CD4-positive, CD25-positive, alpha-beta regulatory T cell (primary cell): ENCODE measurements around the gene SAFB2. TPM values are rescaled to one million over a fixed set of nuclear protein-coding genes. Genes with fewer than 3 reads are reported as not detected.

Source experiments
- ATAC-seq, 2 donors: fragments of 150-1000 bp; cut with Tn5 transposase; one replicate each; pipeline ENCODE4 v1.10.0; 2021; ENCODE audit warnings: low read depth in 2 of 2, moderate number of reproducible peaks in 2 of 2, moderate library complexity in 1 of 2
- DNase-seq, 3 donors: peaks; one replicate each; pipeline versions ENCODE4 v3.0.0 to v3.0.0-alpha.2; 2012 to 2022; ENCODE audit warnings: mixed read lengths in 1 of 3
- H3K27ac ChIP-seq: one replicate; pipeline ENCODE4 v1.7.0; 2013; ENCODE audit warnings: mild to moderate bottlenecking, low read length; ENCODE audit not compliant: insufficient read depth, poor library complexity, severe bottlenecking
- H3K27me3 ChIP-seq: one replicate; pipeline ENCODE4 v1.7.0; 2013; ENCODE audit warnings: low read length; ENCODE audit not compliant: control insufficient read depth, insufficient read depth
- H3K36me3 ChIP-seq: one replicate; pipeline ENCODE4 v1.7.0; 2013; ENCODE audit warnings: mild to moderate bottlenecking, low read length, moderate library complexity; ENCODE audit not compliant: control insufficient read depth, insufficient read depth
- H3K4me1 ChIP-seq: 2 replicates; pipeline ENCODE4 v1.7.0; 2013; ENCODE audit warnings: mild to moderate bottlenecking, low read length; ENCODE audit not compliant: insufficient read depth, control insufficient read depth, poor library complexity, severe bottlenecking
- H3K4me3 ChIP-seq: one replicate; pipeline ENCODE4 v1.7.0; 2013; ENCODE audit warnings: low read depth, mild to moderate bottlenecking, low read length, moderate library complexity
- H3K9me3 ChIP-seq, 2 experiments: 1 replicate in 1 of 2; 2 replicates in 1 of 2; pipeline ENCODE4 v1.7.0; 2013; ENCODE audit warnings: low read length in 2 of 2, mild to moderate bottlenecking in 1 of 2, moderate library complexity in 1 of 2; ENCODE audit not compliant: control insufficient read depth in 2 of 2
- H3K27ac Mint-ChIP-seq, 3 donors: one replicate each; pipeline ENCODE4 v1.8.0; 2020 to 2022; ENCODE audit warnings: mild to moderate bottlenecking in 3 of 3, mixed read lengths in 3 of 3, moderate library complexity in 2 of 3
- H3K27me3 Mint-ChIP-seq: one replicate; pipeline ENCODE4 v1.8.0; 2022; ENCODE audit warnings: mild to moderate bottlenecking, mixed read lengths
- H3K36me3 Mint-ChIP-seq: one replicate; pipeline ENCODE4 v1.8.0; 2020; ENCODE audit warnings: mixed read lengths
- H3K4me1 Mint-ChIP-seq, 4 donors: one replicate each; pipeline ENCODE4 v1.8.0; 2020 to 2022; ENCODE audit warnings: mixed read lengths in 4 of 4, mild to moderate bottlenecking in 1 of 4
- H3K4me3 Mint-ChIP-seq, 4 donors: one replicate each; pipeline ENCODE4 v1.8.0; 2020 to 2022; ENCODE audit warnings: mild to moderate bottlenecking in 4 of 4, mixed read lengths in 4 of 4, moderate library complexity in 3 of 4
- H3K9me3 Mint-ChIP-seq, 7 donors: one replicate each; pipeline ENCODE4 v1.8.0; 2020 to 2022; ENCODE audit warnings: mixed read lengths in 7 of 7, mild to moderate bottlenecking in 3 of 7, moderate library complexity in 2 of 7
- polyA plus RNA-seq, 4 donors: library from polyadenylated mRNA; unstranded; fragments of 300-500 nt; fragmentation: Illumina TruSeq; gene quantifications; one replicate each; pipeline ENCODE4 v1.2.3, GENCODE V29; 2021
- total RNA-seq: library from RNA; stranded (reverse); gene quantifications from one replicate; pipeline ENCODE4 v1.2.3, GENCODE V29; 2022

The SAFB2 gene
- total and polyA plus RNA-seq, 5 donors from 2014 or later, result 23.0 to 271 (median 23.3) TPM

- H3K36me3 Mint-ChIP-seq, result no peaks in the 10 kb centered on the region
- H3K4me3 Mint-ChIP-seq, result no peak overlapping the region
- H3K27me3 ChIP-seq, result no peaks in the 10 kb centered on the region
- no peaks in the 10 kb centered on the region for H3K36me3 ChIP-seq
- no peak overlapping the region for H3K27ac ChIP-seq
- H3K9me3 Mint-ChIP-seq, result no peaks in the 10 kb centered on the region
- no peak overlapping the region for H3K4me3 ChIP-seq
- no peak overlapping the region for H3K27ac Mint-ChIP-seq
- H3K4me1 ChIP-seq, result no peaks in the 10 kb centered on the region
- H3K27me3 Mint-ChIP-seq, result peaks cover 5% of the 10 kb centered on the region
- H3K9me3 ChIP-seq, result no peaks in the 10 kb centered on the region
- H3K4me1 Mint-ChIP-seq, result peaks cover 0 to 3% (median 0%) of the 10 kb centered on the region in 4 donors
- no peak for ATAC-seq
- DNase-seq, result peak in 1 of 3 donors; percentile 35
Measured at GRCh38 chr19:5547881-5548280, 74.7 kb downstream of the SAFB2 start.

GRCh38 chr19:5545984-5546383 lies 76.6 kb downstream of the SAFB2 start:
- no peak overlapping the region for H3K27ac Mint-ChIP-seq
- no peak for DNase-seq
- H3K36me3 Mint-ChIP-seq, result no peaks in the 10 kb centered on the region
- H3K9me3 Mint-ChIP-seq, result peaks cover 0 to 2% (median 0%) of the 10 kb centered on the region in 7 donors
- H3K4me3 Mint-ChIP-seq, result no peak overlapping the region
- no peak overlapping the region for H3K4me3 ChIP-seq
- no peaks in the 10 kb centered on the region for H3K4me1 ChIP-seq
- no peaks in the 10 kb centered on the region for H3K36me3 ChIP-seq
- no peaks in the 10 kb centered on the region for H3K9me3 ChIP-seq
- no peak for ATAC-seq
- no peaks in the 10 kb centered on the region for H3K27me3 Mint-ChIP-seq
- H3K27ac ChIP-seq, result no peak overlapping the region
- peaks cover 0 to 3% (median 0%) of the 10 kb centered on the region in 4 donors for H3K4me1 Mint-ChIP-seq
- H3K27me3 ChIP-seq, result no peaks in the 10 kb centered on the region

GRCh38 chr19:5545051-5545450 lies 77.5 kb downstream of the SAFB2 start:
- H3K4me3 Mint-ChIP-seq, result no peak overlapping the region
- DNase-seq (no peak), ATAC-seq (no peak)
- Histone ChIP-seq H3K4me1 (no peaks in the 10 kb centered on the region), H3K27me3 (no peaks in the 10 kb centered on the region), H3K4me3 (no peak overlapping the region), H3K27ac (no peak overlapping the region), H3K36me3 (no peaks in the 10 kb centered on the region), H3K9me3 (no peaks in the 10 kb centered on the region)
- H3K9me3 Mint-ChIP-seq, result peaks cover 0 to 2% (median 0%) of the 10 kb centered on the region in 7 donors
- H3K27me3 Mint-ChIP-seq, result no peaks in the 10 kb centered on the region
- peaks cover 0 to 3% (median 0%) of the 10 kb centered on the region in 4 donors for H3K4me1 Mint-ChIP-seq
- no peak overlapping the region for H3K27ac Mint-ChIP-seq
- no peaks in the 10 kb centered on the region for H3K36me3 Mint-ChIP-seq

- Mint-ChIP-seq H3K36me3 (no peaks in the 10 kb centered on the region), H3K9me3 (peaks cover 0 to 2% (median 0%) of the 10 kb centered on the region in 7 donors), H3K27ac (no peak overlapping the region), H3K27me3 (peaks cover 3% of the 10 kb centered on the region), H3K4me1 (no peaks in the 10 kb centered on the region), H3K4me3 (no peak overlapping the region)
- Histone ChIP-seq H3K4me3 (no peak overlapping the region), H3K4me1 (no peaks in the 10 kb centered on the region), H3K27me3 (no peaks in the 10 kb centered on the region), H3K36me3 (no peaks in the 10 kb centered on the region), H3K27ac (no peak overlapping the region), H3K9me3 (no peaks in the 10 kb centered on the region)
- DNase-seq, result no peak
- ATAC-seq, result no peak
Measured at GRCh38 chr19:5542665-5543064, 79.9 kb downstream of the SAFB2 start.

- no peak overlapping the region for H3K27ac Mint-ChIP-seq
- H3K9me3 ChIP-seq, result no peaks in the 10 kb centered on the region
- H3K36me3 ChIP-seq, result no peaks in the 10 kb centered on the region
- no peaks in the 10 kb centered on the region for H3K27me3 ChIP-seq
- no peak for ATAC-seq
- H3K4me1 Mint-ChIP-seq, result no peaks in the 10 kb centered on the region
- H3K27me3 Mint-ChIP-seq, result peaks cover 4% of the 10 kb centered on the region
- no peak for DNase-seq
- H3K4me3 Mint-ChIP-seq, result no peak overlapping the region
- H3K4me1 ChIP-seq, result no peaks in the 10 kb centered on the region
- peaks cover 0 to 2% (median 0%) of the 10 kb centered on the region in 7 donors for H3K9me3 Mint-ChIP-seq
- H3K4me3 ChIP-seq, result no peak overlapping the region
- H3K36me3 Mint-ChIP-seq, result no peaks in the 10 kb centered on the region
- H3K27ac ChIP-seq, result no peak overlapping the region
Measured at GRCh38 chr19:5541456-5541855, 81.1 kb downstream of the SAFB2 start.

GRCh38 chr19:5540208-5540607 lies 82.4 kb downstream of the SAFB2 start:
- Mint-ChIP-seq H3K9me3 (peaks cover 0 to 6% (median 0%) of the 10 kb centered on the region in 7 donors), H3K4me1 (peaks cover 0 to 4% (median 0%) of the 10 kb centered on the region in 4 donors), H3K27me3 (peaks cover 10% of the 10 kb centered on the region), H3K4me3 (no peak overlapping the region), H3K27ac (no peak overlapping the region), H3K36me3 (peaks cover 1% of the 10 kb centered on the region)
- no peaks in the 10 kb centered on the region for H3K4me1 ChIP-seq
- H3K9me3 ChIP-seq, result peaks cover 0 to 9% of the 10 kb centered on the region in 2 experiments
- no peak for DNase-seq
- no peak for ATAC-seq
- H3K4me3 ChIP-seq, result no peak overlapping the region
- H3K36me3 ChIP-seq, result no peaks in the 10 kb centered on the region
- no peak overlapping the region for H3K27ac ChIP-seq
- no peaks in the 10 kb centered on the region for H3K27me3 ChIP-seq

- Mint-ChIP-seq H3K27me3 (peaks cover 10% of the 10 kb centered on the region), H3K4me1 (peaks cover 0 to 4% (median 0%) of the 10 kb centered on the region in 4 donors), H3K9me3 (peaks cover 0 to 25% (median 4%) of the 10 kb centered on the region in 7 donors), H3K36me3 (peaks cover 5% of the 10 kb centered on the region), H3K4me3 (no peak overlapping the region), H3K27ac (no peak overlapping the region)
- DNase-seq (no peak), ATAC-seq (no peak)
- Histone ChIP-seq H3K27ac (no peak overlapping the region), H3K36me3 (no peaks in the 10 kb centered on the region), H3K4me1 (no peaks in the 10 kb centered on the region), H3K27me3 (no peaks in the 10 kb centered on the region), H3K9me3 (peaks cover 5 to 23% of the 10 kb centered on the region in 2 experiments), H3K4me3 (no peak overlapping the region)
Measured at GRCh38 chr19:5537870-5538269, 84.7 kb downstream of the SAFB2 start.
